Neural cell (in vitro differentiated cells): ENCODE measurements around the gene FHOD3. TPM values are rescaled to one million over a fixed set of nuclear protein-coding genes. Genes with fewer than 3 reads are reported as not detected.

ENCODE experiments used
- H2AFZ ChIP-seq: fragments of 200-600, 300-800 bp; sonication (generic), shearing (Covaris generic); 2 replicates; pipeline ENCODE4 v1.6.0; 2014; ENCODE audit warnings: low read depth, mild to moderate bottlenecking, antibody characterized with exemption, low read length, moderate library complexity
- H3F3A ChIP-seq: fragments of 200-600 bp; shearing (Covaris generic); 2 replicates; pipeline ENCODE4 v1.6.1; 2016; ENCODE audit warnings: mild to moderate bottlenecking, moderate library complexity, mixed read lengths, antibody characterized with exemption, low read length; ENCODE audit not compliant: insufficient read depth, poor library complexity, severe bottlenecking
- H3K27ac ChIP-seq: fragments of 200-600, 300-800 bp; sonication (generic), shearing (Covaris generic); 2 replicates; pipeline ENCODE4 v1.5.1; 2014; ENCODE audit warnings: mild to moderate bottlenecking, low read length, moderate library complexity
- H3K27me3 ChIP-seq: fragments of 300-800, 200-600 bp; sonication (generic), shearing (Covaris generic); 2 replicates; pipeline ENCODE4 v1.6.0; 2014; ENCODE audit warnings: mild to moderate bottlenecking, low read depth, low read length, moderate library complexity; ENCODE audit not compliant: insufficient read depth
- H3K36me3 ChIP-seq: fragments of 300-800, 200-600 bp; sonication (generic), shearing (Covaris generic); 2 replicates; pipeline ENCODE4 v1.5.1; 2014; ENCODE audit warnings: mild to moderate bottlenecking, antibody characterized with exemption, low read length, moderate library complexity; ENCODE audit not compliant: insufficient read depth
- H3K4me2 ChIP-seq: fragments of 300-800, 200-600 bp; sonication (generic), shearing (Covaris generic); 2 replicates; pipeline ENCODE4 v1.6.0; 2014; ENCODE audit warnings: mild to moderate bottlenecking, low read length
- H3K4me3 ChIP-seq: fragments of 300-800, 200-600 bp; sonication (generic), shearing (Covaris generic); 2 replicates; pipeline ENCODE4 v1.5.1; 2014; ENCODE audit warnings: mild to moderate bottlenecking, low read length, moderate library complexity
- H3K79me2 ChIP-seq: fragments of 200-600 bp; shearing (Covaris generic); replicated peaks from 2 replicates; pipeline ENCODE4 v1.6.0; 2014; ENCODE audit warnings: mild to moderate bottlenecking, low read length, moderate library complexity; ENCODE audit not compliant: insufficient read depth
- H3K9ac ChIP-seq: fragments of 300-800, 200-600 bp; sonication (generic), shearing (Covaris generic); 2 replicates; pipeline ENCODE4 v1.6.1; 2016; ENCODE audit warnings: mild to moderate bottlenecking, low read length, mixed read lengths
- H3K9me2 ChIP-seq: fragments of 200-600 bp; shearing (Covaris generic); 2 replicates; pipeline ENCODE4 v1.6.1; 2016; ENCODE audit warnings: mild to moderate bottlenecking, low read length, mixed read lengths; ENCODE audit not compliant: insufficient read depth
- H3K9me3 ChIP-seq: fragments of 200-600, 300-800 bp; sonication (generic), shearing (Covaris generic); 2 replicates; pipeline ENCODE4 v1.6.1; 2016; ENCODE audit warnings: mild to moderate bottlenecking, mixed run types, low read length, moderate library complexity, mixed read lengths
- H4K20me1 ChIP-seq: fragments of 200-600 bp; shearing (Covaris generic); 2 replicates; pipeline ENCODE4 v1.6.1; 2016; ENCODE audit warnings: mild to moderate bottlenecking, mixed run types; ENCODE audit not compliant: insufficient read depth
- EP300 ChIP-seq: fragments of 450-650 bp; conservative IDR thresholded peaks from 2 replicates; pipeline ENCODE4 v1.6.1; 2014; ENCODE audit warnings: antibody characterized with exemption, mild to moderate bottlenecking, moderate library complexity; ENCODE audit not compliant: poor library complexity, severe bottlenecking
- EZH2 ChIP-seq: fragments of 200-600, 300-800 bp; shearing (Covaris generic), sonication (generic); IDR thresholded peaks from 2 replicates; pipeline ENCODE4 v1.6.1; 2014; ENCODE audit warnings: antibody characterized with exemption, low read length, borderline replicate concordance, mild to moderate bottlenecking; ENCODE audit not compliant: insufficient read depth, poor library complexity, severe bottlenecking
- MXI1 ChIP-seq: fragments of 450-650 bp; conservative IDR thresholded peaks from 2 replicates; pipeline ENCODE4 v1.6.1; 2014; ENCODE audit warnings: antibody characterized with exemption, mild to moderate bottlenecking; ENCODE audit not compliant: poor library complexity, severe bottlenecking
- POLR2AphosphoS5 ChIP-seq: IDR thresholded peaks from 2 replicates; pipeline ENCODE4 v1.6.1; 2012
- RAD21 ChIP-seq: fragments of 450-650 bp; conservative IDR thresholded peaks from 2 replicates; pipeline ENCODE4 v1.6.1; 2014; ENCODE audit warnings: antibody characterized with exemption, mild to moderate bottlenecking, moderate library complexity
- SMC3 ChIP-seq: fragments of 450-650 bp; conservative IDR thresholded peaks from 2 replicates; pipeline ENCODE4 v1.6.1; 2014; ENCODE audit warnings: antibody characterized with exemption, mild to moderate bottlenecking, moderate library complexity; ENCODE audit not compliant: poor library complexity
- TAF1 ChIP-seq: IDR thresholded peaks from 2 replicates; pipeline ENCODE4 v1.6.1; 2012; ENCODE audit warnings: low read depth
- polyA plus RNA-seq: library from polyadenylated mRNA; depleted of rRNA; stranded (reverse); fragments of >200 nt; gene quantifications from 2 replicates; pipeline ENCODE4 v1.2.3, GENCODE V29; 2014
- TF ChIP-seq, protein P1 (sequence below): IDR thresholded peaks from 2 replicates; pipeline ENCODE4 v1.6.1; 2012; ENCODE audit warnings: borderline replicate concordance
- TF ChIP-seq, protein P2 (sequence below): fragments of 450-650 bp; IDR thresholded peaks from 2 replicates; pipeline ENCODE4 v1.5.1; 2014; ENCODE audit warnings: antibody characterized with exemption, mild to moderate bottlenecking, moderate library complexity; ENCODE audit not compliant: poor library complexity, severe bottlenecking

The FHOD3 gene
- polyA plus RNA-seq, 1 donor from 2014 or later, result 19.4 TPM

GRCh38 chr18:36415171-36415570 lies 117.7 kb downstream of the FHOD3 start:
- H3K27me3 ChIP-seq, result no peaks in the 10 kb centered on the region
- no peaks in the 10 kb centered on the region for H3K36me3 ChIP-seq
- H3K27ac ChIP-seq, result no peak overlapping the region
- no peak overlapping the region for H2AFZ ChIP-seq
- H3K4me3 ChIP-seq, result no peak overlapping the region
- peaks cover 20% of the 10 kb centered on the region for H3K79me2 ChIP-seq
- no peaks in the 10 kb centered on the region for H3K9me2 ChIP-seq
- H3K4me2 ChIP-seq, result no peak overlapping the region
- TF ChIP-seq, protein P1, sequence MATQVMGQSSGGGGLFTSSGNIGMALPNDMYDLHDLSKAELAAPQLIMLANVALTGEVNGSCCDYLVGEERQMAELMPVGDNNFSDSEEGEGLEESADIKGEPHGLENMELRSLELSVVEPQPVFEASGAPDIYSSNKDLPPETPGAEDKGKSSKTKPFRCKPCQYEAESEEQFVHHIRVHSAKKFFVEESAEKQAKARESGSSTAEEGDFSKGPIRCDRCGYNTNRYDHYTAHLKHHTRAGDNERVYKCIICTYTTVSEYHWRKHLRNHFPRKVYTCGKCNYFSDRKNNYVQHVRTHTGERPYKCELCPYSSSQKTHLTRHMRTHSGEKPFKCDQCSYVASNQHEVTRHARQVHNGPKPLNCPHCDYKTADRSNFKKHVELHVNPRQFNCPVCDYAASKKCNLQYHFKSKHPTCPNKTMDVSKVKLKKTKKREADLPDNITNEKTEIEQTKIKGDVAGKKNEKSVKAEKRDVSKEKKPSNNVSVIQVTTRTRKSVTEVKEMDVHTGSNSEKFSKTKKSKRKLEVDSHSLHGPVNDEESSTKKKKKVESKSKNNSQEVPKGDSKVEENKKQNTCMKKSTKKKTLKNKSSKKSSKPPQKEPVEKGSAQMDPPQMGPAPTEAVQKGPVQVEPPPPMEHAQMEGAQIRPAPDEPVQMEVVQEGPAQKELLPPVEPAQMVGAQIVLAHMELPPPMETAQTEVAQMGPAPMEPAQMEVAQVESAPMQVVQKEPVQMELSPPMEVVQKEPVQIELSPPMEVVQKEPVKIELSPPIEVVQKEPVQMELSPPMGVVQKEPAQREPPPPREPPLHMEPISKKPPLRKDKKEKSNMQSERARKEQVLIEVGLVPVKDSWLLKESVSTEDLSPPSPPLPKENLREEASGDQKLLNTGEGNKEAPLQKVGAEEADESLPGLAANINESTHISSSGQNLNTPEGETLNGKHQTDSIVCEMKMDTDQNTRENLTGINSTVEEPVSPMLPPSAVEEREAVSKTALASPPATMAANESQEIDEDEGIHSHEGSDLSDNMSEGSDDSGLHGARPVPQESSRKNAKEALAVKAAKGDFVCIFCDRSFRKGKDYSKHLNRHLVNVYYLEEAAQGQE, result no peak
- TF ChIP-seq, protein P2, sequence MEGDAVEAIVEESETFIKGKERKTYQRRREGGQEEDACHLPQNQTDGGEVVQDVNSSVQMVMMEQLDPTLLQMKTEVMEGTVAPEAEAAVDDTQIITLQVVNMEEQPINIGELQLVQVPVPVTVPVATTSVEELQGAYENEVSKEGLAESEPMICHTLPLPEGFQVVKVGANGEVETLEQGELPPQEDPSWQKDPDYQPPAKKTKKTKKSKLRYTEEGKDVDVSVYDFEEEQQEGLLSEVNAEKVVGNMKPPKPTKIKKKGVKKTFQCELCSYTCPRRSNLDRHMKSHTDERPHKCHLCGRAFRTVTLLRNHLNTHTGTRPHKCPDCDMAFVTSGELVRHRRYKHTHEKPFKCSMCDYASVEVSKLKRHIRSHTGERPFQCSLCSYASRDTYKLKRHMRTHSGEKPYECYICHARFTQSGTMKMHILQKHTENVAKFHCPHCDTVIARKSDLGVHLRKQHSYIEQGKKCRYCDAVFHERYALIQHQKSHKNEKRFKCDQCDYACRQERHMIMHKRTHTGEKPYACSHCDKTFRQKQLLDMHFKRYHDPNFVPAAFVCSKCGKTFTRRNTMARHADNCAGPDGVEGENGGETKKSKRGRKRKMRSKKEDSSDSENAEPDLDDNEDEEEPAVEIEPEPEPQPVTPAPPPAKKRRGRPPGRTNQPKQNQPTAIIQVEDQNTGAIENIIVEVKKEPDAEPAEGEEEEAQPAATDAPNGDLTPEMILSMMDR, result no peak
- TF ChIP-seq MXI1 (no peak), TAF1 (no peak), EZH2 (no peak), SMC3 (no peak), RAD21 (no peak), EP300 (no peak), POLR2AphosphoS5 (no peak)
- H3F3A ChIP-seq, result no peaks in the 10 kb centered on the region
- H3K9me3 ChIP-seq, result no peaks in the 10 kb centered on the region
- no peak overlapping the region for H3K9ac ChIP-seq
- H4K20me1 ChIP-seq, result no peaks in the 10 kb centered on the region

DNA sequence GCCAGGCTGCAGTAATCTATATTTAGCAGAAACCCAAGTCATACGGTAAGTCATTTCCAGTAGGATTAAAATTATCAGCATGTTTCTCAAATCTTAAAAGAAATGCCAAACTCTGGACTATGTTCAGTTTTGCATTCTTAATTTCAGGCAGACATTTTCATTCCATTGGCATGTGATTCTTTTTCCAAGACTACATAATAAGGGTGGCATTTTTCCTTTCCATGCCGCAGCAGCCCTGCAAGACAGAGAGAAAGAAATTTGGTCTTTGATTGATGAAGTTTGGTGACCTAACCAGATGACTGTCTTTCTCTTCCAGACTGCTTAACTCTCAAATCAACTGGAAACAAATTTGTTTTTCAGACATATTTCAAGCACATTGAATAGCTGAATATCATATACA lies 118.1 kb downstream of the FHOD3 start:
- Histone ChIP-seq H3K9ac (no peak overlapping the region), H3K27ac (no peak overlapping the region), H3K4me3 (no peak overlapping the region), H3K36me3 (no peaks in the 10 kb centered on the region), H2AFZ (no peak overlapping the region), H3K27me3 (no peaks in the 10 kb centered on the region), H3K9me2 (no peaks in the 10 kb centered on the region), H3K79me2 (peaks cover 19% of the 10 kb centered on the region), H3K4me2 (no peak overlapping the region), H3F3A (no peaks in the 10 kb centered on the region), H3K9me3 (no peaks in the 10 kb centered on the region), H4K20me1 (no peaks in the 10 kb centered on the region)
- TF ChIP-seq EP300, result no peak
- TF ChIP-seq RAD21, result no peak
- TF ChIP-seq TAF1, result no peak
- TF ChIP-seq EZH2, result no peak
- TF ChIP-seq MXI1, result no peak
- TF ChIP-seq, protein P1, result no peak
- TF ChIP-seq SMC3, result no peak
- TF ChIP-seq, protein P2, result no peak
- no peak for TF ChIP-seq POLR2AphosphoS5
